ENCODE results near the gene USP22.
A peak's percentile ranks its signal among the peaks of the same experiment; 100 is the strongest.
"Not testable (repeated sequence)": the region's sequence is repeated elsewhere in the genome, so short reads cannot be mapped to it uniquely, and the experiment has no call there.

USP22 gene

GRCh38 chr17:20986767-20987510, 55.9 kb downstream of the USP22 start:
- FAIRE-seq: no peak

DNA sequence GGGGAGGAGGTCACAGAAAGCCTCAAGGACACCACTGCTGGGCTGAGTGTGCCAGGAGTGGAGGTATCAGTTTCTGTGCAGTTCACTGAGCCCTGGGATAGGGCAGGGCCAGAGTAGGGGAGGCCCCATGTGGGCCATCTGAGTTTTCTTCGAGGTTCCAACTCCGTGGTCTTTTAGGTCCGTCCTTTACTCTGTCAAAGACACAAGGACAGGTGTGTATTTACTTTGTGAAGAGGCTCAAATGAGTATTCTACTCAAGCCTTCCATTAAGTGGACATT, 59.5 kb downstream of the USP22 start:
- no peak for FAIRE-seq

- no peak for FAIRE-seq
Measured at GRCh38 chr17:20982589-20983358, 60.0 kb downstream of the USP22 start.

DNA sequence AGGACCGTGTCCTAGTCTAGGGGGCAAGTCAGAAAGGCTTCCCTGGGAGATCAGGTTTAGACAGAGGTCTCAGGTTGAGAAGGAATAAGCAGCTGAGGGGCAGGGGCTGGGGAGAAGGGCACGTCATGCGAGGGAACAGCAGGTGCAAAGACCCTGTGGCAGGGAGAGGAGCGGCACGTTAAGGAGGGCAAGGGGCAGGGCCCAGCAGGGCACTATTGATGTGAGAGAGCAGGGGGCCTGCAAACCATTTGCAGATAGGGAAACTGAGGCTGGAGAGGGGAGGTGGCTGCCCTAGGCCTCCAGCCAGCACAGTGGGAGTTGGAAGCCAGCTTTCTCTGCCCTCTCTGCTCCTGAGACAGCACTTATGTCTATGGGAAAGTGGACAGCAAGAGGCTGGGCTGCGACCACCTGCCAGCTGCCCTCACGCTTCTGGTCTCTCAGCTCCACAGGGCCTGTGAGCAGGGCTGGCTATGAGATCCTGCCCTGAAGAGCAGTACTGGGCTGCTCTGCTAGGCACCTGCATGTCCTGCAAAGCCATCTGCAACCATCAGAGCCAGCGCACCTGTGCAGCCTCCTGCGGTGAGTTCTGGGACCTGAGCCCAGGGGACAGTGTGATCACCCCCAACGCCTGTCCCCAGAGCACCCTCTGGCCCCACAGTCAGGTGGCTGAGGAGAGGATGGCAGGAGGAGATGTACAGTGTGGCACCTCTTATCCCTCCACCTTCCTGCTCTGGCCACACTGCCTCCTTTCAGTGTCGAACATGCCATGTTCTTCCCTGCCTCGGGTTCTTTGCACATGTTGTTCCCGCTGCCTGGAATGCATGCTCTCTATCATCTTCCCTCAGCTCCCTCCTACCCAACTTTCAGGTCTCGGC, 61.5 kb downstream of the USP22 start:
- FAIRE-seq: no peak

- FAIRE-seq: no peak
Measured at GRCh38 chr17:20979792-20980083, 63.1 kb downstream of the USP22 start.

DNA sequence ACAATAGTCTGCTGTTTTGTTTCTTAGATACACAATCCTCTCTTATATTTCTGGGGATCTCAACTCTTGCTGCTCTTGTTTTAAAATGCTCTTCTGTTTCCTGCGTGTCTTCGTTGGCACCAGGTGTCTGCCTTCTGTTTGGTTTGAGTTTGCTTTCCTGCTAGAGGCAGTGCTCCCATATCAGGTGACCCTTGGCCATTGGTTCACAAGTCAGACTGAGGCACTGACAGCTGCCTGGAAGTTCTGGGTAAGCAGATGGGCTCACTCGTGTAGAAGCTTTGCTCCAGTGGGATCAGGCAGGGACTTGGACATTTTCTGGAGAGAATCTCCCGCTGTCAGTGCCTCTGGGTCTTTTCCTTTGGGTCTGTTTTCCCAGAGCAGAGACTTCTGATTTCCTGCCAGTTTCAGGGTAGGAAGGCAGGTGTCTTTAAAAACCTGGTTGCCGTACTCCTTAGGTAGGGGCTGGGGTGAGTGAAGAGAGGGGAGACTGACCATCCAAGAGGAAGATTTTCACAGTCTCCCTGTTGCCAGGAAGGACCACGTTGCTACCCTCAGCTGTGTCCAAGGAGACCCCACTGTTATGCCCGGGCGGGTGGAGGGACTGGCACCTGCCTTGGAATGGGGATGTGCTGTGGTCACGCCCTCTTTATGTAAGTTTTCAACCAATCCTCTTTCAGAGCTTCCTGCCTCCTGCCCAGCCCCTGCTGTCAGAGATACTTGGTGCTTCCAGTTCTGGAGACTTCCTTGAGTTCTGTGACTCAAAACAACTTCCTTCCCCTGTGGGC, 63.6 kb downstream of the USP22 start:
- not testable (repeated sequence) for FAIRE-seq

- not testable (repeated sequence) for FAIRE-seq
Measured at GRCh38 chr17:20977609-20978253, 65.1 kb downstream of the USP22 start.

DNA sequence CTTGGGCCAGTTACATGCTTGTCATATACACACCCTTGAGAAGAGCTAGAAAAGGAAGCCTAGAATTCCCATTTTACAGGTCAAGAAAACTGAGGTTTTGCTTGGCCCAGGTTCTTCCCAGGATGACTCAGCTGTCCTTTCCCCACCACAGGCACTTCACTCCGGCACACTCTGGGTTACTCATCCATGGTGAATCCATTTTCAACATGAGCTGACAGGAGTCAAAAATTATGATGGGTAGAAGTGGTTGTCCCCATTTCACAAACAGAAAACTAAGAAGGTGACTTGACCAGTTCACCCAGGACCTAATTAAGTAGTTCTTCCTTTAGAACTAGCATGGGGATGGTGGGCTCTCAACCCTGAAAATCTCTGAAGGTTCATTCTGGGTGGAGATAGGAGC, 67.2 kb downstream of the USP22 start:
- FAIRE-seq: no peak

GRCh38 chr17:20970329-20970728, 72.5 kb downstream of the USP22 start:
- FAIRE-seq: no peak

DNA sequence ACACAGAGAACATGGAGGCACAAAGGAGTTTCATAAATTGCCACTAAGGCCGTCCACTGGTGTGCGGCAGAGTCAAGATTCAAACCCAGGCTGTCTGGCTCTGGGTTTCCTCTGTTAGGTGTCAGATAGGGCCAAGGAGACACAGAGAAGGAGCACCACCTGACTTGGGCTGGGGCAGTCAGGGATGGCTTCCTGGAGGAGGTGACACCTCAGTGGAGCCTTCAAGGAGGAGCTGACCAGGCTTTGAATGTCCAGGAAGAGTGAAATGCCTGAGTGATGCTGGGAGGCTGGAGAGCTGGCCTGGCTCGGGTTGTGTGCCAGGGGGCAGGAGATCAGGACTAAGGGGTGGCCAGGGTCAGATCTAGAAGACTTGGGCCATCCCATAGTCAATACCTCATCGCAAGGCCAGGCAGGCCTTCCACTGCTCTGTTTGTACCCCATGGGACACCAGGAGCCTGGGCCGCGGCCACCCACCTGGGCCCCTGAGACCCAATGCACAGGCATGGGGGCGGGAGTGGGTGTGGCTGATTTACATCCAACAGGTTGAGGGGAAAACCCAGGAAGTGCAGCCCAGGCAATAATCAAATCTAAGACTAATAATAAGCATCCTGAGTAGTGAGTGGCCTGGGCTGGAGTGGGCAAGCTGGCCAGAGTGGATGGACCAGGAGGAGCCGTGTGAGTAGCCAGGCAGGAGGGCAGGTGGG, 73.7 kb downstream of the USP22 start:
- FAIRE-seq: no peak

DNA sequence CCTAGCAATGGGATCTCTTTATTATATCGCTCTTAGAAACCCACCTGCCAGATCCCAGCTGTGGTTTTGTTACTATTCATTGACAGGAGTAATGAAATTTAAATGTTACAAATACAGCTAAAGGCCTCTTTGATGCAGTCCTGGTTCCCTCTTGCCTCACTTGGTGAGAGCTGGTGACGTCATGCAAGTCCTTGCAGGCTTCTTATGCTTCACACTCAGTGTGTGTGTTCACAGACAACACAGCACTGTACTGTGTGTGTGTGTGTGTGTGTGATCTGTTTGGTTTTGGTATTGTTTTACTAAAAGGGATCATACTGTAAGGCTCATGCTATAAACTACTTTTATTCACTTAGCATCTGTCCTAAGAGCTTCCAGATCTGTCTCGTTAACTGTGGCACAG, 75.0 kb downstream of the USP22 start:
- no peak for FAIRE-seq

- no peak for FAIRE-seq
Measured at GRCh38 chr17:20966870-20967269, 75.9 kb downstream of the USP22 start.

DNA sequence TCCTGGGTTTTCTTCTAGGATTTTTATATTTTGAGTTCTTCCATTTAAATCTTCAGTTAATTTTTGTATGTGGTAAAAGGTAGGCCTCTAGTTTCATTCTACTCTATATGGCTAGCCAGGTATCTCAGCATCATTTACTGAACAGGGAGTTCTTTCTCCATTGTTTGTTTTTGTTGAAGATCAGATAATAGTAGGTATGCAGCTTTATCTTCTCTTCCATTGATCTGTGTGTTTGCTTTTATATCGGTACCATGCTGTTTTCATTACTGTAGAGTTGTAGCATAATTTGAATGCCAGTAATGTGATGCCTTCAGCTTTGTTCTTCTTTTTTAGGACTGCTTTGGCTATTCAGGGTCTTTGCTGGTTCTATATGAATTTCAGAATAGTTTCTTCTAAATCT, 77.3 kb downstream of the USP22 start:
- FAIRE-seq: no peak

DNA sequence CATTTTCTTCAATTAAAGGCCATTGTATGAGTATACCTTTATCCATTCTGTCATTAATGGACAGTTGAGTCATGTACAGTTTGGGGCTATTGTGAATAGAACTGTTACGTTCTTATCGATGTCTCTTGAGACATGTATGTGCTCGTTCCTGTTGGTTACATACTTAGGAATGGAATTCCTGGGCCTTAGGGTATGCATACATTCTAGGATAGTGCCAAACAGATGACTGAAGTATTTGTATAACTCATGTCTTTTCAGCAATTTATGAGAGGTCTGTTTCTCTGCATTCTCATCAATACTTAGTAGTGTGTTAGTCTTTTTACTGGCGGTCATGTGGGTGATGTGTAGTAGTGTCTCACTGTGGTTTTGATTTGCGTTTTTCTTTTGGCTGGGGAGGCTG, 81.2 kb downstream of the USP22 start:
- FAIRE-seq: no peak

DNA sequence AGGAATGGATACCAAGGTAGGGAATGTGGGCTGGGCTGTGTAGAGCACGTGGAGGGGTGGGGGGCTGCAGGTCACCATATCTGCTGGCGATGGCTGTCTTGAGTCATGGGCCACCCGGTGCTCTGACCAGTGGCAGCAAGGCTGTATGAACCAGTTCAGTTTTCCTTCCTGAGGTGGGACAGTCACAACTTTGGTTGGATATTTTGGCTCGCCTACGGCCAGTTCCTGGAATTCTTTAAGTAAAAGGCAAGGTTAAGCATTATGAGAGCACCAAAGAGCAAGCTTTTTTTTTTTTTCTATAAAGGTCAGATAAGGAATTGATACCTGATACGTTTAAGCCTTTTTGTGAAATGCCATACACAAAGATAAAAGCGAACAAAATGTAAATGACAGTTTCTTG, 81.9 kb downstream of the USP22 start:
- no peak for FAIRE-seq

GRCh38 chr17:20955427-20956323, 87.1 kb downstream of the USP22 start:
- FAIRE-seq: peak; percentile 43

GRCh38 chr17:20954794-20955193, 88.0 kb downstream of the USP22 start:
- FAIRE-seq: no peak

GRCh38 chr17:20952183-20952582, 90.6 kb downstream of the USP22 start:
- FAIRE-seq: no peak

Data from colon (tissue), 2 donors.